Calu3 (cell line): ENCODE data around the gene KLF9. TPM values are rescaled to one million over a fixed set of nuclear protein-coding genes. Genes with fewer than 3 reads are reported as not detected.

ENCODE experiments used
- BruUV-seq: library from RNA; stranded (reverse); fragments of 400-500 nt; replicated peaks from 2 replicates; lab custom pipeline; 2021; lab: Mats Ljungman, UMichigan
- CTCF ChIA-PET: fragments of 300-600 bp; sonication (Branson Sonifier 250); formaldehyde crosslinking; loops from one replicate; lab custom pipeline; 2022; ENCODE audit warnings: antibody characterized with exemption; lab: Charles Lee
- DNase-seq: peaks from one replicate; pipeline ENCODE4 v3.0.0; 2022
- H3K27ac Mint-ChIP-seq: one replicate; pipeline ENCODE4 v1.8.0; 2022; ENCODE audit warnings: mixed read lengths; ENCODE audit not compliant: unreplicated experiment
- H3K27me3 Mint-ChIP-seq: one replicate; pipeline ENCODE4 v1.8.0; 2022; ENCODE audit warnings: mixed read lengths; ENCODE audit not compliant: unreplicated experiment
- H3K36me3 Mint-ChIP-seq: one replicate; pipeline ENCODE4 v1.8.0; 2022; ENCODE audit warnings: mild to moderate bottlenecking, moderate library complexity, mixed read lengths; ENCODE audit not compliant: insufficient read depth, unreplicated experiment
- H3K4me1 Mint-ChIP-seq: one replicate; pipeline ENCODE4 v1.8.0; 2022; ENCODE audit warnings: mild to moderate bottlenecking, low read depth, mixed read lengths; ENCODE audit not compliant: unreplicated experiment
- H3K4me3 Mint-ChIP-seq: one replicate; pipeline ENCODE4 v1.8.0; 2022; ENCODE audit warnings: mild to moderate bottlenecking, low read depth, moderate library complexity, mixed read lengths; ENCODE audit not compliant: unreplicated experiment
- H3K9me3 Mint-ChIP-seq: one replicate; pipeline ENCODE4 v1.8.0; 2022; ENCODE audit warnings: low read depth, mixed read lengths; ENCODE audit not compliant: unreplicated experiment
- CTCF ChIP-seq: fragments of 200-600 bp; IDR thresholded peaks from one replicate; pipeline ENCODE4 v1.8.0; 2022; ENCODE audit warnings: antibody characterized with exemption; ENCODE audit not compliant: unreplicated experiment
- intact Hi-C: fragments of 100-400 bp; cut with micrococcal nuclease; formaldehyde crosslinking; loops from one replicate; pipeline ENCODE4 v1.10.0; 2022; ENCODE audit not compliant: unreplicated experiment
- total RNA-seq: library from RNA; stranded (reverse); gene quantifications from 2 replicates; pipeline ENCODE4 v1.2.3, GENCODE V29; 2022

KLF9 gene
- total RNA-seq, 1 experiment from 2014 or later, result 0.87 TPM

DNA sequence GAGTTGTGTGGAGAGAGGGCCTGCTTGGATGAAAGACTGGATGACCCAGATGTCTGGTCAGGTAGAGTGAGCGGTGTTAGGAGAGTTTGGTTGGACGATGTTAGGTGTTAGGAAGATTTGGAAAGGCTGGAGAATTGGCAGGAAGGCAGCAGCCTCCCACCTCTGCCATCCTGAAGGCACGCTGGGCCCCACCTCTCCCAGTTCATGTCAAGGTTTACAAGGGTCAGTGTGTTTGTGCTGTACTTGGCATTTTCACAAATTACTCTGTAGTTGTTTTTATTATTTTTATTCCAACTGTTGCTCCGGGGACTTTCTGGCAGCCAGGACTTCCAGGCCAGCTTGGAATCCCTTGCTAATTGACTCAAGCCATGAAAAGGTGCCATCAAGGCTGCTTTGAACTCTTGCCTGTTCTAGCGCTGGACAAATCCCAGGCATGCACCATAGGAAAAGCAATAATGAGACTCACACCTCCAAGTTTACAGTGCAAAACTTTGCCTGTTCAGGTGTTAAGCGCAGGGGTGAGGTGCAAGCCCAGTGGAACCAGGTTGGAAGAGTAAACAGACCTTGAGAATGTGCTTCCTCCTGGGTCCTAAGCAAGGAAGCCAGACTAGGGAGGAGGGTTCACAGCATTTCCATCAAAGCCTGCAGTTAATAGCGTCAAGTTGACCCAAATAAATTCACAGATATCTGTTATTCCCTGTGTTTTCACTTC lies 41.7 kb upstream of the KLF9 start:
- peaks cover 8% of the 10 kb centered on the region for H3K4me1 Mint-ChIP-seq
- BruUV-seq, result no TSS peak
- TF ChIP-seq CTCF, result no peak
- CTCF ChIA-PET, result no interaction called here
- no peak overlapping the region for H3K27ac Mint-ChIP-seq
- no peaks in the 10 kb centered on the region for H3K36me3 Mint-ChIP-seq
- H3K9me3 Mint-ChIP-seq, result no peaks in the 10 kb centered on the region
- no peaks in the 10 kb centered on the region for H3K27me3 Mint-ChIP-seq
- no peak for DNase-seq
- no peak overlapping the region for H3K4me3 Mint-ChIP-seq
- intact Hi-C loops, result no loop called here

- BruUV-seq, result no TSS peak
- intact Hi-C loops, result no loop called here
- CTCF ChIA-PET, result no interaction called here
- no peaks in the 10 kb centered on the region for H3K36me3 Mint-ChIP-seq
- H3K9me3 Mint-ChIP-seq, result peaks cover 3% of the 10 kb centered on the region
- no peak overlapping the region for H3K4me3 Mint-ChIP-seq
- peaks cover 8% of the 10 kb centered on the region for H3K4me1 Mint-ChIP-seq
- H3K27ac Mint-ChIP-seq, result no peak overlapping the region
- H3K27me3 Mint-ChIP-seq, result no peaks in the 10 kb centered on the region
- TF ChIP-seq CTCF, result no peak
- DNase-seq, result no peak
These were observed 37.9 kb upstream of the KLF9 start for GRCh38 chr9:70452365-70452764.

GRCh38 chr9:70451765-70452164 lies 37.3 kb upstream of the KLF9 start:
- BruUV-seq, result no TSS peak
- no peaks in the 10 kb centered on the region for H3K27me3 Mint-ChIP-seq
- TF ChIP-seq CTCF, result no peak
- CTCF ChIA-PET, result no interaction called here
- peaks cover 3% of the 10 kb centered on the region for H3K9me3 Mint-ChIP-seq
- no peak overlapping the region for H3K27ac Mint-ChIP-seq
- peaks cover 8% of the 10 kb centered on the region for H3K4me1 Mint-ChIP-seq
- H3K4me3 Mint-ChIP-seq, result no peak overlapping the region
- intact Hi-C loops, result no loop called here
- no peaks in the 10 kb centered on the region for H3K36me3 Mint-ChIP-seq
- DNase-seq, result no peak

- CTCF ChIA-PET, result no interaction called here
- no peaks in the 10 kb centered on the region for H3K27me3 Mint-ChIP-seq
- intact Hi-C loops, result no loop called here
- H3K36me3 Mint-ChIP-seq, result no peaks in the 10 kb centered on the region
- no peak overlapping the region for H3K4me3 Mint-ChIP-seq
- no peak for TF ChIP-seq CTCF
- no peak overlapping the region for H3K27ac Mint-ChIP-seq
- BruUV-seq, result no TSS peak
- no peak for DNase-seq
- H3K9me3 Mint-ChIP-seq, result peaks cover 3% of the 10 kb centered on the region
- H3K4me1 Mint-ChIP-seq, result peaks cover 3% of the 10 kb centered on the region
These were observed 36.3 kb upstream of the KLF9 start for GRCh38 chr9:70450738-70451137.
